SK-N-SH (cell line): ENCODE results near the gene TMEM163. TPM values are rescaled to one million over a fixed set of nuclear protein-coding genes. Genes with fewer than 3 reads are reported as not detected.

Experiments
- CTCF ChIA-PET: fragments of 300-600, 350-600 bp; formaldehyde crosslinking; extraction: SDS; loops from one replicate; lab custom pipeline; 2021; lab: Yijun Ruan, JAX
- POLR2A ChIA-PET: fragments of 350-600 bp; sonication (Branson Sonifier 250); formaldehyde crosslinking; extraction: SDS; loops from one replicate; lab custom pipeline; 2020; ENCODE audit warnings: antibody characterized with exemption, inconsistent platforms; lab: Yijun Ruan, JAX
- DNase-seq: peaks from one replicate; pipeline ENCODE4 v3.0.0; 2012
- H2AFZ ChIP-seq: fragments of 200-600 bp; sonication (generic); 2 replicates; pipeline ENCODE4 v1.8.1; 2016; ENCODE audit warnings: antibody characterized with exemption, mild to moderate bottlenecking, low read depth
- H3F3A ChIP-seq: fragments of 200-600 bp; sonication (generic); replicated peaks from 2 replicates; pipeline ENCODE3; 2016; ENCODE audit warnings: antibody characterized with exemption, mild to moderate bottlenecking; ENCODE audit not compliant: insufficient read depth
- H3K27ac ChIP-seq, 2 experiments: fragments of 200-500 bp in 1 of 2; fragments of 200-600 bp in 1 of 2; sonication (Bioruptor generic) in 1 of 2; sonication (generic), shearing (Covaris generic) in 1 of 2; 2 replicates each; pipeline versions ENCODE4 v1.5.1 to v1.6.1; 2014 to 2016; ENCODE audit warnings: low read depth in 2 of 2, inconsistent platforms in 1 of 2, low read length in 1 of 2, mild to moderate bottlenecking in 1 of 2, mixed read lengths in 1 of 2
- H3K27me3 ChIP-seq: fragments of 200-600 bp; sonication (generic), shearing (Covaris generic); 2 replicates; pipeline ENCODE4 v1.6.1; 2016; ENCODE audit warnings: mixed run types; ENCODE audit not compliant: insufficient read depth
- H3K36me3 ChIP-seq, 2 experiments: fragments of 200-500 bp in 1 of 2; fragments of 200-600 bp in 1 of 2; sonication (Bioruptor generic) in 1 of 2; sonication (generic) in 1 of 2; replicated peaks in 1 of 2; 2 replicates each; pipeline versions ENCODE3 to v1.5.1; 2014 to 2016; ENCODE audit warnings: low read length in 1 of 2, mild to moderate bottlenecking in 1 of 2; ENCODE audit not compliant: insufficient read depth in 2 of 2, control insufficient read depth in 1 of 2
- H3K4me1 ChIP-seq, 2 experiments: fragments of 200-500 bp in 1 of 2; fragments of 200-600 bp in 1 of 2; sonication (Bioruptor generic) in 1 of 2; sonication (generic), shearing (Covaris generic) in 1 of 2; 2 replicates each; pipeline versions ENCODE4 v1.5.1 to v1.6.1; 2014 to 2016; ENCODE audit warnings: low read depth in 1 of 2, low read length in 1 of 2, mixed run types in 1 of 2; ENCODE audit not compliant: insufficient read depth in 2 of 2, control insufficient read depth in 1 of 2
- H3K4me2 ChIP-seq: fragments of 200-600 bp; sonication (generic), shearing (Covaris generic); 2 replicates; pipeline ENCODE4 v1.6.1; 2017; ENCODE audit warnings: mixed run types
- H3K4me3 ChIP-seq, 2 experiments: fragments of 200-500 bp in 1 of 2; fragments of 200-600 bp in 1 of 2; sonication (Bioruptor generic) in 1 of 2; sonication (generic), shearing (Covaris generic) in 1 of 2; 2 replicates each; pipeline versions ENCODE4 v1.5.1 to v1.8.1; 2014 to 2016; ENCODE audit warnings: low read depth in 2 of 2, inconsistent platforms in 1 of 2, low read length in 1 of 2, mild to moderate bottlenecking in 1 of 2, mixed read lengths in 1 of 2, moderate library complexity in 1 of 2
- H3K79me2 ChIP-seq: fragments of 200-600 bp; sonication (generic); 2 replicates; pipeline ENCODE4 v1.8.1; 2017; ENCODE audit warnings: mild to moderate bottlenecking; ENCODE audit not compliant: insufficient read depth
- H3K9ac ChIP-seq: fragments of 200-600 bp; sonication (generic); 2 replicates; pipeline ENCODE4 v1.6.1; 2017; ENCODE audit warnings: mixed run types
- H3K9me2 ChIP-seq: fragments of 200-600 bp; sonication (generic); 2 replicates; pipeline ENCODE4 v1.6.1; 2017; ENCODE audit warnings: mixed run types
- H3K9me3 ChIP-seq: fragments of 200-600 bp; sonication (generic); 2 replicates; pipeline ENCODE4 v1.6.1; 2017; ENCODE audit warnings: mixed run types, mild to moderate bottlenecking, moderate library complexity
- H4K20me1 ChIP-seq: fragments of 200-600 bp; sonication (generic); 2 replicates; pipeline ENCODE4 v1.6.1; 2017; ENCODE audit warnings: mild to moderate bottlenecking, mixed run types; ENCODE audit not compliant: insufficient read depth
- CHD2 ChIP-seq: fragments of 150-350 bp; IDR thresholded peaks from 2 replicates; pipeline ENCODE4 v1.6.1; 2018; ENCODE audit warnings: low read length; ENCODE audit not compliant: partially characterized antibody
- EZH2phosphoT487 ChIP-seq: fragments of 200-600 bp; sonication (generic); IDR thresholded peaks from 2 replicates; pipeline ENCODE4 v1.6.1; 2017; ENCODE audit warnings: low read depth, mixed run types, mild to moderate bottlenecking, antibody characterized with exemption, moderate library complexity, borderline replicate concordance
- FOSL2 ChIP-seq: IDR thresholded peaks from 2 replicates; pipeline ENCODE4 v1.4.0; 2012; ENCODE audit warnings: low read depth, mild to moderate bottlenecking, moderate library complexity, borderline replicate concordance
- FOXM1 ChIP-seq: IDR thresholded peaks from 2 replicates; pipeline ENCODE4 v1.4.0; 2012; ENCODE audit warnings: low read depth, mild to moderate bottlenecking
- GATA2 ChIP-seq: sonication (generic); formaldehyde crosslinking; IDR thresholded peaks from 2 replicates; pipeline ENCODE4 v1.5.0; 2020; ENCODE audit warnings: mild to moderate bottlenecking, missing genetic modification reagents
- MAX ChIP-seq: IDR thresholded peaks from 2 replicates; pipeline ENCODE4 v1.4.0; 2012; ENCODE audit warnings: low read depth
- MEF2A ChIP-seq: IDR thresholded peaks from 2 replicates; pipeline ENCODE4 v1.4.0; 2012; ENCODE audit warnings: low read depth, borderline replicate concordance
- MXI1 ChIP-seq: IDR thresholded peaks from 2 replicates; pipeline ENCODE4 v1.6.1; 2012; ENCODE audit warnings: mild to moderate bottlenecking, low read depth, low read length, improper control_type of control experiment
- NFIC ChIP-seq: IDR thresholded peaks from 2 replicates; pipeline ENCODE4 v1.4.0; 2012; ENCODE audit warnings: borderline replicate concordance
- POLR2AphosphoS5 ChIP-seq: IDR thresholded peaks from 2 replicates; pipeline ENCODE4 v1.6.1; 2012; ENCODE audit warnings: low read depth, low read length
- RCOR1 ChIP-seq: fragments of 150-350 bp; IDR thresholded peaks from 2 replicates; pipeline ENCODE4 v1.6.1; 2017; ENCODE audit warnings: antibody characterized with exemption, low read length
- REST ChIP-seq: IDR thresholded peaks from 2 replicates; pipeline ENCODE4 v1.6.1; 2012; ENCODE audit warnings: mild to moderate bottlenecking, low read depth, low read length, moderate library complexity
- RFX5 ChIP-seq: IDR thresholded peaks from 2 replicates; pipeline ENCODE4 v1.6.1; 2012; ENCODE audit warnings: mild to moderate bottlenecking, improper control_type of control experiment, low read length
- SIN3A ChIP-seq: IDR thresholded peaks from 2 replicates; pipeline ENCODE4 v1.6.1; 2012; ENCODE audit warnings: low read depth, mild to moderate bottlenecking, low read length, moderate library complexity, borderline replicate concordance
- TAF1 ChIP-seq: IDR thresholded peaks from 2 replicates; pipeline ENCODE4 v1.6.1; 2012; ENCODE audit warnings: low read depth, mild to moderate bottlenecking, low read length, moderate library complexity, borderline replicate concordance
- TEAD4 ChIP-seq: IDR thresholded peaks from 2 replicates; pipeline ENCODE4 v1.4.0; 2012; ENCODE audit warnings: mild to moderate bottlenecking, borderline replicate concordance; ENCODE audit not compliant: insufficient read depth
- YY1 ChIP-seq: IDR thresholded peaks from 2 replicates; pipeline ENCODE4 v1.4.0; 2012; ENCODE audit warnings: low read depth, mild to moderate bottlenecking
- WGBS: methylation state at CpG from one replicate; pipeline ENCODE4 v1.1.6; 2017; ENCODE audit warnings: low lambda C conversion rate; 5-methylcytosine and 5-hydroxymethylcytosine counted together
- polyA plus RNA-seq, 3 experiments: library from polyadenylated mRNA; depleted of rRNA; stranded (reverse); fragments of >200 nt; gene quantifications; 2 replicates each; pipeline ENCODE4 v1.2.3, GENCODE V29; 2012

The TMEM163 gene
- polyA plus RNA-seq, 1 of the 3 experiments (the other 2 are of a cell fraction), result not detected

- no peak overlapping the region for H3K27ac ChIP-seq
- ChIA-PET CTCF (no interaction called here), POLR2A (no interaction called here)
- no peaks in the 10 kb centered on the region for H3K36me3 ChIP-seq
- 34% methylated on average over 4 of the region's 4 CpGs for WGBS
- H3K4me1 ChIP-seq, result peaks cover 0 to 2% of the 10 kb centered on the region in 2 experiments; a peak in 1 of 4 replicates
- no peaks in the 10 kb centered on the region for H3K79me2 ChIP-seq
- no peak overlapping the region for H3K4me3 ChIP-seq
- H3K9me3 ChIP-seq, result no peaks in the 10 kb centered on the region
- H3K9me2 ChIP-seq, result no peaks in the 10 kb centered on the region
- H3K9ac ChIP-seq, result no peak overlapping the region
- no peak for TF ChIP-seq SIN3A
- TF ChIP-seq YY1, result no peak
- no peak for TF ChIP-seq MXI1
- TF ChIP-seq FOSL2, result no peak
- TF ChIP-seq REST, result no peak
- no peak for TF ChIP-seq RFX5
- TF ChIP-seq RCOR1, result no peak
- TF ChIP-seq MEF2A, result no peak
- TF ChIP-seq EZH2phosphoT487, result no peak
- no peak for TF ChIP-seq NFIC
- TF ChIP-seq CHD2, result no peak
- TF ChIP-seq MAX, result no peak
- no peak for TF ChIP-seq POLR2AphosphoS5
- no peak for TF ChIP-seq TAF1
- TF ChIP-seq TEAD4, result no peak
- TF ChIP-seq GATA2 (CRISPR knock-in tag), result no peak
- no peak for DNase-seq
- H2AFZ ChIP-seq, result no peak overlapping the region
- no peaks in the 10 kb centered on the region for H3K27me3 ChIP-seq
- H3F3A ChIP-seq, result no peaks in the 10 kb centered on the region
- no peak overlapping the region for H3K4me2 ChIP-seq
- no peaks in the 10 kb centered on the region for H4K20me1 ChIP-seq
These were observed 116.1 kb downstream of the TMEM163 start for GRCh38 chr2:134602666-134603065.

- Histone ChIP-seq H3K27me3 (no peaks in the 10 kb centered on the region), H2AFZ (no peak overlapping the region), H3K9me3 (no peaks in the 10 kb centered on the region), H3K36me3 (no peaks in the 10 kb centered on the region), H3K4me3 (no peak overlapping the region), H3K4me2 (no peak overlapping the region), H3K79me2 (no peaks in the 10 kb centered on the region), H3F3A (no peaks in the 10 kb centered on the region), H3K9me2 (no peaks in the 10 kb centered on the region), H3K4me1 (peaks cover 0 to 2% of the 10 kb centered on the region in 2 experiments; a peak in 1 of 4 replicates), H3K9ac (no peak overlapping the region), H3K27ac (no peak overlapping the region), H4K20me1 (no peaks in the 10 kb centered on the region)
- ChIA-PET CTCF (interaction anchor here (1.0 kb wide), 1 partner anchor 132 kb away, joined by 3 read pairs; no protein-coding TSS in a partner anchor), POLR2A (no interaction called here)
- TF ChIP-seq POLR2AphosphoS5 (no peak), TEAD4 (no peak), SIN3A (no peak), FOXM1 (no peak), FOSL2 (no peak), RCOR1 (no peak)
- DNase-seq, result no peak
- WGBS, result 50% methylated on average over 9 of the region's 11 CpGs
These were observed 117.5 kb downstream of the TMEM163 start for GRCh38 chr2:134601264-134601663.
